ENCODE measurements around the gene SLIT1.
"Not testable (repeated sequence)": the region's sequence is repeated elsewhere in the genome, so short reads cannot be mapped to it uniquely, and the experiment has no call there.

Gene SLIT1

GRCh38 chr10:97049670-97050069 is 136.1 kb downstream of the SLIT1 start:
- no peak for DNase-seq

DNA sequence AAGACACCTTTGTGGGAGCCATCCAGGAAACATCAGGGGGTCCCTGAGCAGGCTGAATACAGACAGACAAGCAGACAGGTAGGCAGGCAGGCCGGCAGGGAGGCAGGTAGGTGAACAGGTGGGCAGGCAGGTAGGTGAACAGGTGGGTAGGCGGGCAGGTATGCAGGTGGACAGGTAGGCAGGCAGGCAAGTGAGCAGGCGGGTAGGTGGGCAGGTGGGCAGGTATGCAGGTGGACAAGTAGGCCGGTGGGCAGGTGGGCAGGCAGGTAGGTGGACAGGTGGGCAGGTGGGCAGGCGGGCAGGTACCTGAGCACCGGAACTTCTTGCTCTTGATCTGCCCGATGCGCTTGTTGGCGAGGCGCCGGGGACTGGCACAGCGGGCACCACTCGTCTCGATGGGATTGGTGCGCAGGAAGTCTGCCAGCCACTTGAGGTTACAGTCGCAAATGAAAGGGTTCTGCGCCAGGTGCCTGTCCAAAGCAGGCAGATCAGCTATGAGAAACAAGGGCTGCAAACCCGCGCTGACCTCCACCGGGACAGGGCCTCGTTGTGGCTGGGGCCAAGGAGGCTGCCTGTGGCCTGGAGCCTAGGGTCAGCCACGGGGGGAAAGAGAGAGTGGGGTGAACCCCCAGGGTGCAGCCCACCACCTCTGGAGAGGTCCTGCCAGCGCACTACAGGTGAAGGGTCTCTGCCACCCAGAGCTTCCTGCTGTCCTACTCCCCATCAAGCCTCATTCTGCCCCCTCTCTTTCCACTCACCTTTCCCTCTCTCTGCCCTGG is 136.9 kb downstream of the SLIT1 start:
- no peak for DNase-seq

DNA sequence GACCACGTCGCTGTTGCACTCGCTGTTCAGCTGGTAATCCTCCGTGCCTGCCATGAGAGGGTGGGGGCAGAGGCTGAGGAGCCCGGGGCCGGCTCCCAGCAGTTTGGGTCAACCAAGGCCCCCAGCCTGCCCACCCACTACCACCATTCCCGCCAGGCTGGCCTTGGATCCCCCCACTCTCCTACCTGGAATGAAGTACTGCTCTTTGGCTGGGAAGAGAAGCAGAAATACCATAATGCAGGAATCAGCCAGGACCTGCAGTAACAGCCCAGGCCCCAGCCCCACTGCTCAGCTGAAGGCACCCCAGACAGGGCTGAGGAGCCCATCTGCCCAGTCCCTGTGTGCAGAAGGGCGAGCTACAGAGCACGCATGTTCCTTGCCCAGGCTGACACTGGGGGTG is 138.0 kb downstream of the SLIT1 start:
- no peak for DNase-seq

GRCh38 chr10:97047083-97047736 is 138.5 kb downstream of the SLIT1 start:
- DNase-seq = no peak

DNA sequence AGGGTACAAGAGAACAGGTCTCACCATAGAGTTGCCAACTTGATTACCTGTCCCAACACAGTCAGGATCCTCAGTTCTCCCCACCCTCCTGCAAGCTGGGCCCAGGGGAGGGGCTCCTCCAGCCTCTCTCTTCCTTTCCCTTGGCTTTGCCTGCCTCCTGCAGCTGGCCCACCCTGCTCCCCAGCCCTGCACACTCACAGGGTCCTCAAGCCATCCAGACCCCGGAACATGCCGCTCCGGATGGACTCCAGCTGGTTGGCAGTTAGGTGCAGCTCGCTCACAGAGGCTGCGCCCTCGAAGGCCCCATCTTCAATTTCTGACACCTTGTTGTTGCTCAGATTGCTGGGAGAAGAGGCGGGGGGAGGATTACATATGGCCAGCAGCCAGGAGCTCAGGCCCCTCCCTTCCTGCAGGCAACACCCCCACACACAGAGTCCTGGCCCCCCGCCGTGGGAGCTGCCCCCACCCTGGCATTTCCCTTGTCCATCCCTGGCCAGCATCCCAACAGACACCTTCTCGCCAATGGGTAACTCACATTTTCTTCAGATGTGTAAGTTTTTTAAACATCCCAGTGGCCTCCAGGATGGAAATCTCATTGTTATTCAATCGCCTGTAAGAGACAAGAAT is 139.2 kb downstream of the SLIT1 start:
- no peak for DNase-seq

GRCh38 chr10:97043563-97043855 is 142.2 kb downstream of the SLIT1 start:
- no peak for DNase-seq

DNA sequence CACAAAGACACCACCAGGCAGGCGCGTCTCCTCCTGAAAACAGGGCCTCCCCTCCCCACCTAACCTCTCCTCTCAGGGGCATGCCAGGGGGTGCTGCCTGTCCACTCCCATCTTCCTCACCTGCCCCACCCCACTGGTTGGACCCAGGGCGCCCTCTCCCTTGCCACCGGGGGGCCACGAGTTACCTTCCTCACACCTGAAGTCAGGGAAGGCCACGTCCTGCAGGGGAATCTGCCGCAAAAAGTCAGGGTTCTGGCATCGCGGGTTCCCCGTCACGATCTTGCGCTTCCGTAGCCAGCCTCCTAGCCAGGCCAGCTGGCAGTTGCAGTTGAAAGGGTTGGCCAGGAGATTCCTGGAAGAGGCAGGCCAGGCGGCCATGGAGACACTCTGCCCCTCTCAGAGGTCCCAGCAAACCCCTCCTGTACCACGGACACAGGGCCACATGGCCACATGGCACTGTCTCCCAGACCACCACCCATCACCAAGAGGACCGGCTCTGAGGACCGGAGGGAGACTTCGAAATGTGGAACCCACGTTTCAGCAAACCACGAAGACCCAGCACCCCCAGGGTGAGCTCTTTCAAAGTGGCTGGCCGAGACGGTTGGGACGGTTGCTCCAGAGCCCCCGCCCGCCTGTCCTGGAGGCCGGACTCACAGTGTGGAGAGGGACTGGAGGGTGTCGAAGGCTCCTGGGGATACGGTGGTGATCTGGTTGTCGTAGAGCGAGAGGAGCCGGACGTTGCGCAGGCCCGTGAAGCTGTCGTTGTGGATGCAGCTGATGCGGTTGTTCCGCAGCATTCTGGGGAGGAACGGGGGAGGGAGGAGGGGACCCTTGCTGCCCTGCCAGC is 142.8 kb downstream of the SLIT1 start:
- peak in 1 of 56 donors; percentile 8 for DNase-seq

DNA sequence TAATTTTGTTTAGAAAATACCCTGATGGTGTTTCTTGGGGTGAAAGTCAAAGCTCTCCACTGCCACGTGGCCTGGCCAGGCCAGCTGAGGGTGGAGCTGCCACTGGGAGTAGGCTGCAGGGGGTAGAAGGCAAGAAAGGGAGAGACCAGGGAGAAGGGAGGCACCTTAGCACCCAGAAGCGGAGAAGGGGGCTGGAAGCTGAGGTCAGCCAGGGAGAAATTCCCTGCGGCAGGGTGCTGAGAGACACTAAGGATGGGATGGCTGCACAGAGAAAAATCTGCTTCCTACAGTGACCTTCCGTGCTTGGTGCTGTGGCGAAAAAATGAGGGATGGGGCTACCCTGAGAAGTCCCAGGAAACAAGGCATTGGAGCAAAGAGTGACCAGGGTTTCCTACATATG is 143.7 kb downstream of the SLIT1 start:
- no peak for DNase-seq

GRCh38 chr10:97040706-97041105 is 145.1 kb downstream of the SLIT1 start:
- no peak for DNase-seq

DNA sequence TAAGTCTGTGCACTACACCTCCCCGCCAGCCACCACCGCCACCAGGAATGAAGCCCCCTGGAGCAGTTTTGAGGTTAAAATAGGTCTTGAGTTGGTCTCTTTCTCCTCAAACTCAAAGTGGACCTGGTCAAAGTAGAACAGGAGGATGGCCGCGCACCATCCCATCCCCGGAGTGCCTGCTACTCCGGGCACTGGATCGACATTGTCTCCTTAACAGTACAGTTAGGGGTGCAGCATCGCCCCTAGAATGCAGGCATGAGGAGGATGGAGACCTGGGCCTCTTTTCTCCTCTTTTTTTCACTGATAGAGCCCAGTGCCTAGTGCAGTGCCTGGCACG is 145.5 kb downstream of the SLIT1 start:
- DNase-seq = no peak

- DNase-seq = no peak
Measured at GRCh38 chr10:97039538-97040247, 146.1 kb downstream of the SLIT1 start.

- DNase-seq = no peak
Measured at GRCh38 chr10:97038688-97039087, 147.1 kb downstream of the SLIT1 start.

- DNase-seq = peak in 50 of 56 donors; percentile 31 to 90 (median 57)
Measured at GRCh38 chr10:97037365-97038361, 148.1 kb downstream of the SLIT1 start.

- DNase-seq = no peak
Measured at GRCh38 chr10:97034958-97035769, 150.6 kb downstream of the SLIT1 start.

DNA sequence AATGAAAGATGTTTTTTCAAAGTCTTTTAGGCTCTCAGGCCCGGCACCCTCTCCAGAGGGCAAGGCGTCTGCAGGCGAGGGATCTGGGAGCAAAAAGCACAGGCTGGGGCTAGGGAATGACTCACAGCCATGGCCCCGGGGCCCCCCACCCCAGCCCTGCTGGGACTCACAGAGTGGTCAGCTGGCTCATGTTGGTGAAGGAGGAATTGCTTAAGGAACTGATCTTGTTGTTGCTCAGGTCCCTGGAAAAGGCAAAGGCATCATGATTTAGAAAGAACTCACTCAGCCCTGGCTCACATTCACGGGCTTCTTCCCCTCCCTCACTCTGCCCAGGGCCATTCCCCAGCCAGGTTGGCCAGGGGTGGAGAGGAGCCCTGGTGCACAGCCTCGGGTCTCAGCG is 151.5 kb downstream of the SLIT1 start:
- DNase-seq = no peak

GRCh38 chr10:97033841-97034240 is 151.9 kb downstream of the SLIT1 start:
- DNase-seq = not testable (repeated sequence)

DNA sequence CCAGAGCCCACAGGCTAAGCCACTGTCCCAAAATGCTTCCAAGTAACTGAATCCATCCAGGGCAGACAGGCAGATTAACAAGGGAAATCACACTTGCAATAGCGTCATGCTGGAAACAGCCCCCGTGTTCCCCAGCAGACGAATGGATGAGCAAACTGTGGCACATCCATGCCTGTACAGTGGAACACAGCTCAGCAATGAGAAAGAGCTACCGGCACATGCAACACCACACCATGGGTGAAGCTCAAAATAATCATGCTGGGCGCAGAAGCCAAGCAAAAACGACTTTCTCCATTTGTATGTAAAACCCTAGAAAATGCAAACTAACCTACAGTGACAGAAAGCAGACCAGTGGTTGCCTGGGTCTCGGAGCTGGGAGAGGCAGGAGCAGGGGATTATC is 153.1 kb downstream of the SLIT1 start:
- peak in 1 of 56 donors; percentile 16 for DNase-seq

DNA sequence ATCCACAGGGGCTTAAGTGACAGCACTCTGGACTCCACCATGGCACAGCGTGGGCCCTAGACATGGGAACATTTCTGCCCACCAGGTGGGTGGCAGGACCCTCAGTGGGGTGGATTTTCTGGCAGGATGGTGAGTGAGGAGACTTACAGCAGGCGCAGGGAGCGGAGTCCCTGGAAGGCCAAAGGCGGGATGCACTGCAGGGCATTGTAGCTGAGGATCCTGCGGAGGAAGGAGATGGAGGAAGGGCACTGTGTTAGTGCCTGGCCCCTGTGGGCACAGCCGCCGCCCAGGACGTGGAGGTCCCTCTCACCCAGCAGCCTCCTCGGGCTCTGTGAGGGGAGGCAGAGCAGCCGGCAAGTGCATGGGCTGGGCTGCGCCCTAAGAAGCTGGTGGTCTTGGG is 154.3 kb downstream of the SLIT1 start:
- DNase-seq = no peak

GRCh38 chr10:97030894-97031293 is 154.9 kb downstream of the SLIT1 start:
- DNase-seq = no peak
